ENCODE data around the gene TIMP2.
A peak's percentile ranks its signal among the peaks of the same experiment; 100 is the strongest.
"Not testable (repeated sequence)": the region's sequence is repeated elsewhere in the genome, so short reads cannot be mapped to it uniquely, and the experiment has no call there.

Gene TIMP2

GRCh38 chr17:78925234-78925633 is at the start of gene TIMP2:
Gene TIMP2 (minus strand): TSS chr17:78925387. CDS start chr17:78925088, 299 bp downstream.
- DNase-seq (ENCODE audit: low spot score), result peak; percentile 80

- no peak for DNase-seq (ENCODE audit: low spot score)
Measured at GRCh38 chr17:78973792-78974520, 48.8 kb upstream of the TIMP2 start.

GRCh38 chr17:78973196-78973595 is 48.0 kb upstream of the TIMP2 start:
- no peak for DNase-seq (ENCODE audit: low spot score)

- no peak for DNase-seq (ENCODE audit: low spot score)
Measured at GRCh38 chr17:78972507-78973105, 47.4 kb upstream of the TIMP2 start.

- DNase-seq (ENCODE audit: low spot score), result no peak
Measured at GRCh38 chr17:78971756-78972506, 46.7 kb upstream of the TIMP2 start.

- peak; percentile 83 for DNase-seq (ENCODE audit: low spot score)
Measured at GRCh38 chr17:78970834-78971755, 45.9 kb upstream of the TIMP2 start.

- no peak for DNase-seq (ENCODE audit: low spot score)
Measured at GRCh38 chr17:78969865-78970264, 44.7 kb upstream of the TIMP2 start.

GRCh38 chr17:78967782-78968362 is 42.7 kb upstream of the TIMP2 start:
- no peak for DNase-seq (ENCODE audit: low spot score)

- no peak for DNase-seq (ENCODE audit: low spot score)
Measured at GRCh38 chr17:78966910-78967600, 41.9 kb upstream of the TIMP2 start.

GRCh38 chr17:78966123-78966813 is 41.1 kb upstream of the TIMP2 start:
- no peak for DNase-seq (ENCODE audit: low spot score)

GRCh38 chr17:78965491-78965924 is 40.3 kb upstream of the TIMP2 start:
- DNase-seq (ENCODE audit: low spot score), result no peak

- no peak for DNase-seq (ENCODE audit: low spot score)
Measured at GRCh38 chr17:78963378-78963777, 38.2 kb upstream of the TIMP2 start.

GRCh38 chr17:78962984-78963348 is 37.8 kb upstream of the TIMP2 start:
- not testable (repeated sequence) for DNase-seq (ENCODE audit: low spot score)

- no peak for DNase-seq (ENCODE audit: low spot score)
Measured at GRCh38 chr17:78962345-78962983, 37.3 kb upstream of the TIMP2 start.

GRCh38 chr17:78961571-78961970 is 36.4 kb upstream of the TIMP2 start:
- no peak for DNase-seq (ENCODE audit: low spot score)

- no peak for DNase-seq (ENCODE audit: low spot score)
Measured at GRCh38 chr17:78960928-78961327, 35.7 kb upstream of the TIMP2 start.

- no peak for DNase-seq (ENCODE audit: low spot score)
Measured at GRCh38 chr17:78959803-78960202, 34.6 kb upstream of the TIMP2 start.

- DNase-seq (ENCODE audit: low spot score), result no peak
Measured at GRCh38 chr17:78958641-78959127, 33.5 kb upstream of the TIMP2 start.

GRCh38 chr17:78957128-78957527 is 31.9 kb upstream of the TIMP2 start:
- no peak for DNase-seq (ENCODE audit: low spot score)

GRCh38 chr17:78956254-78956653 is 31.1 kb upstream of the TIMP2 start:
- no peak for DNase-seq (ENCODE audit: low spot score)

All from HuH-7.5 (cell line).